IMR-90 (cell line): ENCODE results near the gene ENPEP. TPM values are rescaled to one million over a fixed set of nuclear protein-coding genes. Genes with fewer than 3 reads are reported as not detected.

Experiments
- ATAC-seq: fragments of 200-7000 bp; cut with Tn5 transposase; 2 replicates; pipeline ENCODE4 v1.9.1; 2020; ENCODE audit warnings: low read depth, mild to moderate bottlenecking, moderate library complexity
- BruUV-seq: library from RNA; stranded (reverse); fragments of 400-500 nt; replicated peaks from 2 replicates; lab custom pipeline; 2021; lab: Mats Ljungman, UMichigan
- CTCF ChIA-PET: fragments of 300-600 bp; formaldehyde crosslinking; extraction: SDS; loops from one replicate; lab custom pipeline; 2021; ENCODE audit warnings: antibody characterized with exemption; lab: Yijun Ruan, JAX
- POLR2A ChIA-PET: fragments of 300-600 bp; sonication (Branson Sonifier 250); formaldehyde crosslinking; loops from one replicate; lab custom pipeline; 2022; ENCODE audit warnings: antibody characterized with exemption; ENCODE audit not compliant: unreplicated experiment; lab: Charles Lee
- DNase-seq: peaks from one replicate; pipeline ENCODE4 v3.0.0; 2013
- H2AFZ ChIP-seq: replicated peaks from 2 replicates; pipeline ENCODE3; 2013; ENCODE audit warnings: low read length, mild to moderate bottlenecking; ENCODE audit not compliant: poor library complexity
- H2AK5ac ChIP-seq: 2 replicates; pipeline ENCODE4 v1.6.1; 2013; ENCODE audit warnings: low read depth, low read length, inconsistent platforms
- H2AK9ac ChIP-seq: replicated peaks from 2 replicates; pipeline ENCODE3; 2013; ENCODE audit warnings: mild to moderate bottlenecking, low read depth, low read length, moderate library complexity; ENCODE audit not compliant: poor library complexity
- H2BK120ac ChIP-seq: 2 replicates; pipeline ENCODE4 v1.6.1; 2013; ENCODE audit warnings: low read depth, low read length, inconsistent platforms
- H2BK15ac ChIP-seq: 3 replicates; pipeline ENCODE4 v1.6.1; 2013; ENCODE audit warnings: low read depth, low read length, inconsistent platforms
- H2BK20ac ChIP-seq: 2 replicates; pipeline ENCODE4 v1.6.1; 2013; ENCODE audit warnings: low read depth, mild to moderate bottlenecking, inconsistent platforms, low read length, moderate library complexity
- H2BK5ac ChIP-seq: 2 replicates; pipeline ENCODE4 v1.6.1; 2013; ENCODE audit warnings: mild to moderate bottlenecking, low read depth, low read length, inconsistent platforms; ENCODE audit not compliant: poor library complexity, severe bottlenecking
- H3K14ac ChIP-seq: replicated peaks from 2 replicates; pipeline ENCODE4 v1.6.1; 2013; ENCODE audit warnings: low read depth, low read length, inconsistent platforms
- H3K18ac ChIP-seq: 2 replicates; pipeline ENCODE4 v1.6.1; 2013; ENCODE audit warnings: low read depth, low read length, control low read depth
- H3K23ac ChIP-seq: 2 replicates; pipeline ENCODE4 v1.6.1; 2013; ENCODE audit warnings: low read depth, low read length, inconsistent platforms
- H3K27ac ChIP-seq: 2 replicates; pipeline ENCODE4 v1.5.1; 2013; ENCODE audit warnings: mild to moderate bottlenecking, control low read depth, low read length; ENCODE audit not compliant: insufficient read depth
- H3K27me3 ChIP-seq: 2 replicates; pipeline ENCODE4 v1.6.1; 2013; ENCODE audit warnings: low read length; ENCODE audit not compliant: control insufficient read depth, insufficient read depth
- H3K36me3 ChIP-seq: 2 replicates; pipeline ENCODE4 v1.6.1; 2013; ENCODE audit warnings: low read length, mixed read lengths; ENCODE audit not compliant: control insufficient read depth, insufficient read depth
- H3K4ac ChIP-seq: 2 replicates; pipeline ENCODE4 v1.6.1; 2013; ENCODE audit warnings: low read depth, low read length, inconsistent platforms
- H3K4me1 ChIP-seq: 2 replicates; pipeline ENCODE4 v1.6.1; 2013; ENCODE audit warnings: low read length, mixed read lengths; ENCODE audit not compliant: control insufficient read depth, insufficient read depth
- H3K4me2 ChIP-seq: 2 replicates; pipeline ENCODE4 v1.6.1; 2013; ENCODE audit warnings: low read depth, mild to moderate bottlenecking, control low read depth, low read length, moderate library complexity
- H3K4me3 ChIP-seq: 2 replicates; pipeline ENCODE4 v1.5.1; 2013; ENCODE audit warnings: low read depth, mild to moderate bottlenecking, control low read depth, low read length, moderate library complexity; ENCODE audit not compliant: insufficient read depth
- H3K56ac ChIP-seq: 2 replicates; pipeline ENCODE4 v1.6.1; 2013; ENCODE audit warnings: low read length, inconsistent platforms; ENCODE audit not compliant: insufficient read depth; ENCODE audit errors: extremely low read depth
- H3K79me1 ChIP-seq, 2 experiments: 2 replicates each; pipeline ENCODE4 v1.6.1; 2013; ENCODE audit warnings: low read length in 2 of 2, inconsistent platforms in 1 of 2, low read depth in 1 of 2
- H3K9ac ChIP-seq: 2 replicates; pipeline ENCODE4 v1.6.1; 2013; ENCODE audit warnings: low read depth, low read length, control low read depth
- H3K9me1 ChIP-seq: 2 replicates; pipeline ENCODE4 v1.6.1; 2013; ENCODE audit warnings: low read length, inconsistent platforms; ENCODE audit not compliant: insufficient read depth
- H3K9me3 ChIP-seq: 2 replicates; pipeline ENCODE4 v1.6.1; 2013; ENCODE audit warnings: low read length; ENCODE audit not compliant: control insufficient read depth, insufficient read depth
- H4K20me1 ChIP-seq: 2 replicates; pipeline ENCODE4 v1.6.1; 2013; ENCODE audit warnings: low read length, inconsistent platforms; ENCODE audit not compliant: insufficient read depth
- H4K5ac ChIP-seq: 2 replicates; pipeline ENCODE4 v1.6.1; 2013; ENCODE audit warnings: mild to moderate bottlenecking, low read depth, low read length, control low read depth
- H4K8ac ChIP-seq, 2 experiments: 2 replicates each; pipeline ENCODE4 v1.6.1; 2013; ENCODE audit warnings: low read depth in 2 of 2, low read length in 2 of 2, control low read depth in 1 of 2, inconsistent platforms in 1 of 2
- H4K91ac ChIP-seq: 2 replicates; pipeline ENCODE4 v1.6.1; 2013; ENCODE audit warnings: low read depth, low read length, inconsistent platforms; ENCODE audit not compliant: insufficient read depth
- CHD1 ChIP-seq: IDR thresholded peaks from 2 replicates; pipeline ENCODE4 v1.6.1; 2012; ENCODE audit warnings: low read depth, low read length, improper control_type of control experiment
- CTCF ChIP-seq: conservative IDR thresholded peaks from 2 replicates; pipeline ENCODE4 v1.5.1; 2012; ENCODE audit warnings: mild to moderate bottlenecking, low read depth, low read length, improper control_type of control experiment
- dilution Hi-C: fragments of 300-500 bp; cut with HindIII; formaldehyde crosslinking; loops from one replicate; pipeline ENCODE4 v1.14.3; 2018; ENCODE audit warnings: low sequenced_read_pairs; ENCODE audit not compliant: unreplicated experiment
- in situ Hi-C: fragments of 300-500 bp; cut with MboI; formaldehyde crosslinking; loops from 3 replicates; pipeline ENCODE4 v1.14.3; 2019; ENCODE audit warnings: low sequenced_read_pairs, inconsistent platforms, mixed read lengths
- intact Hi-C: fragments of 100-400 bp; cut with micrococcal nuclease; formaldehyde crosslinking; loops from 2 replicates; pipeline ENCODE4 v1.10.0; 2022
- polyA plus RNA-seq, 3 experiments: library from polyadenylated mRNA; depleted of rRNA; stranded (reverse); fragments of >200 nt; gene quantifications; 2 replicates each; pipeline ENCODE4 v1.2.3, GENCODE V29; 2012; ENCODE audit warnings: low replicate concordance in 1 of 3
- total RNA-seq: library from RNA; depleted of rRNA; stranded (reverse); fragments of >200 nt; gene quantifications from 2 replicates; pipeline ENCODE4 v1.2.3, GENCODE V29; 2012

ENPEP gene
- total and polyA plus RNA-seq, 2 of the 4 experiments (the other 2 are of a cell fraction) = 0.12 to 0.18 TPM

DNA sequence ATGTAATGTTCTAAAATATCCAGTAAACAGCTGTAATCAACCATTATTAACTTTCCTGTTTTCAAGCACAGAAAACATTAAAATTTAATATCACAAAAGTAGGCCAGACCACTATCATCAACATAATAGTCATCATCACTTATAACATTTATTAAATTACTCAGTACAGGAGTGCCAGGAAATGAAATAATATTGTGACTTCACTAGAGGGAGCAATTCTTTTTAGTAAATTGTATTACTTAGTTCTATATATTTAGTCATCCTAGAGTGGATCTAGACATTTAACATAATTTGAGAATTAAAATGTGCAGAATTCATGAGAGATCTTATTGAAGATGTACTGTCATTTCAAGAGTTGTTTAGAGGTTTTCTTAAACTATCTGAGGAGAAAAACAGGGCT lies 113.3 kb downstream of the ENPEP start:
- Histone ChIP-seq H3K56ac (no peak overlapping the region), H3K14ac (no peak overlapping the region), H3K79me1 (no peaks in the 10 kb centered on the region), H3K18ac (no peak overlapping the region), H4K8ac (no peak overlapping the region), H3K4ac (no peak overlapping the region), H3K9me1 (no peaks in the 10 kb centered on the region), H3K23ac (no peak overlapping the region), H3K4me2 (no peak overlapping the region), H3K27ac (no peak overlapping the region), H3K9me3 (no peaks in the 10 kb centered on the region), H3K9ac (no peak overlapping the region), H2BK15ac (no peak overlapping the region), H2BK5ac (no peak overlapping the region), H2BK120ac (no peak overlapping the region), H4K91ac (no peak overlapping the region), H4K20me1 (no peaks in the 10 kb centered on the region), H3K36me3 (no peaks in the 10 kb centered on the region), H3K4me3 (no peak overlapping the region), H2AFZ (no peak overlapping the region), H3K27me3 (no peaks in the 10 kb centered on the region), H2AK5ac (no peak overlapping the region), H4K5ac (no peak overlapping the region), H2BK20ac (no peak overlapping the region), H2AK9ac (no peak overlapping the region), H3K4me1 (no peaks in the 10 kb centered on the region)
- ChIA-PET POLR2A (no interaction called here), CTCF (interaction anchor here (1.3 kb wide), 1 partner anchor 23 kb away, joined by 3 read pairs; no protein-coding TSS in a partner anchor)
- DNase-seq (peak; percentile 11), ATAC-seq (no peak)
- TF ChIP-seq CHD1 (no peak), CTCF (peak; percentile 31)
- dilution Hi-C loops = no loop called here
- intact Hi-C loops = no loop called here
- in situ Hi-C loops = no loop called here
- BruUV-seq = no TSS peak
